Measurements from ENCODE around the gene COMMD3.
"Not testable (repeated sequence)": the region's sequence is repeated elsewhere in the genome, so short reads cannot be mapped to it uniquely, and the experiment has no call there.

The COMMD3 gene

DNA sequence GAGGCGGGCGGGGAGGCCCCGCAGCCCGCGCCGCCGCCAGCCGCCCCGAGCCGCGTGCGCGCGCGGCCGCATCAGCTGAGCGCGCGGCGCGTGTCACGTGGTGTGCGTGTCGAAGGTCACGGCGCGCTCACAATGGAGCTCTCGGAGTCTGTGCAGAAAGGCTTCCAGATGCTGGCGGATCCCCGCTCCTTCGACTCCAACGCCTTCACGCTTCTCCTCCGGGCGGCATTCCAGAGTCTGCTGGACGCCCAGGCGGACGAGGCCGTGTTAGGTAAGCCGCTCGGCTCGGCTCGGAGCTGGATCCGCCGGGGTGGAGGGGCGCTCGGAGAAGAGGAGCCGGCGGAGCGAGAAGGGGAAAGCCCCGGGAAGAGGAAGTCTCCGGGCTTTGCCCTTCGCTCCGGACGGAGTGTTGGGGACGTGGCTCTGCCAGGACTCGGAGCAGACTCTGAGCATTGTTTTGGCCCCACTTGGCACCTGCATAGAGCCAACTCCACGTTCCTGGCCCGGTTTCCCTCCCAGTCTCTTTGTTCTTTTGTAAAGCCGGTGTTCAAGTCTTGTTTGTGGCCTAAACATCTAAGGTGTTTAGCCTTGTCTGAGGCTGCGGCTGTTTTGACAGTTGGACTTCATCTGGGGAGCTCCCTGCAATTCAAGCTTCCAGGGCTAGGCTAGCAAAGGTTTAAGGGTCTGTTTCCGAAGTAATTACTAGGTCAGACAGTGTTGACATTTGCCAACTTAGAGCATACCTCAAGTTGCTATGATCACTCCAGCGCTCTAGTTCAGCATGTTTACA, at the start of gene COMMD3:
Gene COMMD3, plus strand, starts transcription at position 103 of the 790 bp plus-strand sequence. Its CDS starts 30 bp downstream, at position 133.
- peak; percentile 70 for DNase-seq (ENCODE audit: low spot score)

DNA sequence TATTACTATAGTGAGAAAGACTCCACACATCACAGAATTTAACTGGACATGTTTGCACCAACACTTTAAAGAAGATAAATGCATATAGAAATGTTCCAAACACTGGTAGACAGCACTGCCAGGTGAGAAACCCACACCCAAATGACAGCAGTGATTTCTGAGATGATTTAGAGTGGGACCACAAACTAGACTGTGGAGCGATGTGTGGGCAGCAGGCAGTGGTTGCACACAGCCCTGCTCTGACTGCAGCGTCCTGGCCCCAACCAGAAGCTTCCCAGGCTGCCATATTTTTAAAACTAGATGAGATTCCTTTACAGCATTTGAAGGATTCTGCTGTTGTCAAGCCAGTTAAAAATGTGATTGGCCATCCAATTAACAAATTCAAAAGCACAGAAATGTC, 47.7 kb upstream of the COMMD3 start:
- DNase-seq (ENCODE audit: low spot score), result no peak

DNA sequence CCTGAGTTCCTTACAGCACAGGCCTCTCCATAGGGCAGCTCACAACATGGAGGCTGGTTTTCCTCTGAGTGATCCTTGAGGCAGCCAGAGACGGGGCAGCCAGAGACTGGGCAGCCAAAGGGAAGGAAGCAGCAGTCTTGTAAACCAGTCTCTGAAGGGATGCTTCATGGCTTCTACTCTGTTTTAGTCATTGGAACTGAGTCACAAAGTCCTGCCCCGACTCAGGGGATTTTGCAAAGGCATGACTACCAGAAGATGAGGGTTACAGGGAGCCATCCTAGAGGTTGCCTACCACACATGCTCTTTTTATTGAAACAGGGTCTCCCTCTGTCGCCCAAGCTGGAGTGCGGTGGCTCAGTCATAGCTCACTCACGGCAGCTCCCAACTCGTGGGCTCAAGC, 44.4 kb upstream of the COMMD3 start:
- no peak for DNase-seq (ENCODE audit: low spot score)

DNA sequence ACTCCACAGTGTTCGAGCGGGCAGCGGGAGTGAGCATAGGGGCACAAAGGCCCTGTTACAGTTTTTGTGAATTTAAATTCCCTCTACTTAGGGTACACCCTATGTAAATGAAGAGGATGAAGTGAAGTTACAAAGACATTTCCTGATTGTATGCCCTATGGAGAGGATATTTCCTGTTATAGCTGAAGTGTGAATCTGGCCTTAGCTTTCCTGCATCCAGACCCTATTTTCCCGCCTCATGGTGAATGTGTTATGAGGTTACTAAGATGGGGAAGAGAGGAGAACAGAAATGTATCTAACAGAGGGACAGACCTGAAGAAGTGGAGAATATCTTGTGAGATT, 37.8 kb upstream of the COMMD3 start:
- DNase-seq (ENCODE audit: low spot score), result no peak

DNA sequence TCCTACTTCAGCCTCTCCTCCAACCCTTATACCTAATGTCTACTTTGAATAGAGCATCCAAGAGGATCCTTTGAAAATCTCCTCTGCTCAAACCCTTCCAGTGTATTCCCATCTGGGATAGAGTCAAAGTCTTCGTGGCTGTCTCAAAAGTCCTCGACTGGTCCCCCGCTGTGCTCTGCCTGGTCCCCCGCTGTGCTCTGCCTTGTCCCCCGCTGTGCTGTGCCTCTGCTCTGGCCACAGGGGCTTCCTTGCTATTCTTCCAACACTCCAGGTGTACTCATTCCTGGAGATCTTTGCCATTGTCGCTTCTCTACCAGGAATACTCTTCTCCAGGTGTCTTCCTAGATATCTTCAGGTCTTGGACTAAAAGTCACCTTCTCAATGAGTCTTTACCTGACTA, 36.1 kb upstream of the COMMD3 start:
- no peak for DNase-seq (ENCODE audit: low spot score)

DNA sequence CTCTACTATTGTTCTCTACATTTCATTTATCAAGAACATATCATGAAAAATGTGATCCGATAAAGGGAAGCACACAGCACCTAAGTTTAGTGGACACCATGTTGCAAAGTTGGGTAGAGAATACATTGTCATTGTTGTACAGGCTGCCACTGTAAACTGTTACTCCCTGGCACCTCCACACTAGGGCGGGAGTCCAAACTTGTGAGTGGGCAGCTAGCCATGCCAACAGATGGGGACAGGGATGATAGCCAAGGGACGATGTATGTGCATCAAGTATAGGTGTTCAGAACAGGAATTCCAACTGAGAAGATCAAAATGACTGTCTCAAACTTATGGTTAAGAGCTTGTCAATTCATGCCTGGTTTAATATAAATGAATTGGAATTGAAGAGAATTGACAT, 31.1 kb upstream of the COMMD3 start:
- no peak for DNase-seq (ENCODE audit: low spot score)

DNA sequence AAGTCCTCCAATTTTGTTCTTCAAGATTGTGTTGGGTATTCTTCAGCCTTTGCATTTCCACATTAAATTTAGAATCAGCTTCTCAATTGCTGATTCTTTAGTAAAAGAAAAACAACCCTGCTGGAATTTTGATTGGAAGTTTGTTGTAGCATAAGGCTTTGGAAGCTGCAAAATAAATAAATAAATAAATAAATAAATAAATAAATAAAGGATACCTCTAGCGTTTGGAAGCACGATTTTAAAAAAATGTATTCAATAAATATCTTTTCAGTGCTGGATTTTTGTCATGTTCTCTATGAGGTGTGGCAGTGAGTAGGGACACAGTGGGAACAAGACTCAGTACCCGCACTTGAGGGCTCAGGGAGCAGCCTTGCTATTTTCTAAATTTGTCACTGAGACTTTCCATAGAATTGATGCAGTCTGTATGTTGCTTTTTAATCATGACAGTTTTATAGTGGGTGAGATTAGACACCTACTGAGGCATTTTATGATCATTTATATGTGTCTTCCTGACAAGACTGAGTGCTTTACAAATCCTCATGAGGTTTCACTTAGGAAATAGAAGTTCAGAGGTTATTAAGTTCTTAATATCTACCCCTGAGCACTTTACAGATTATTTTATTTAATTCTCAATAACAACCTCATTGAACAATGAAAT, 22.3 kb upstream of the COMMD3 start:
- no peak for DNase-seq (ENCODE audit: low spot score)

DNA sequence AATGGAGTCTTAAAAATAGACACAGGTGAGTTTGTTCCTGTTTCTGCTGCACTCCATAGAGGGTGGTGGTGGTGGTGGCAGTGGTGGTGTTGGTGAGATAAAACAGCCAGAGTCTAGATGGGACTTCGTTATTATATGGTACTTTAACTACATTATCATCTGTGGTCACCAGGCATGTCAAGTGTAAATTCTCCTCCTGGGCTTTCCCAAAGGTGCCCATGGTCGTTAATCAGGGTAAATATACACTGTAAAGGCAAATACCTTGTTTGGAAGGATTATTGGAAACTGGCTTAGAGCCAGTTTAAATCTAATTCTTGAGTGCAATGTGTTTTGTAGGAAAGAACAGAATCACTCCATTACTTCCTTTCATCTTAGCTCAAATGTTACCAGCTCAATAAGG, 21.5 kb upstream of the COMMD3 start:
- DNase-seq (ENCODE audit: low spot score), result no peak

DNA sequence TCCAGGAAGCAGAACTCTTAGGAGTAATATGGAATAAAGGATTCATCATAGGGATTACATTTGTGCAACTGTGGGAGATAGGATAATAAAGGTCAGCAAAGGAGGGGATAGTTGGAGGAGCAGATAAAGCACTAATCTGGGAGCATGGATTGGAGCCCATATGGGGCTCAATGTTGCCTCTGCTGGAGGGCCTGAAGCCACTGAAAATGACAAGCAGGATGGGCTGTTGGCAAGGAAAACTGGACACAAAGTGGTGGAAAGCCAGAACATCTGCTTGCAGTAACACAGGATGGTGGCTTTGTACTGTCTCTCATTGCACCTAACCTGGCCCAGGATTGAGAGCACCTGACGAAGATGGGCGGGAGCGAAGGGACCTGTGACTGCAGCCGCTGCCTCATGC, 15.0 kb upstream of the COMMD3 start:
- DNase-seq (ENCODE audit: low spot score), result no peak

DNA sequence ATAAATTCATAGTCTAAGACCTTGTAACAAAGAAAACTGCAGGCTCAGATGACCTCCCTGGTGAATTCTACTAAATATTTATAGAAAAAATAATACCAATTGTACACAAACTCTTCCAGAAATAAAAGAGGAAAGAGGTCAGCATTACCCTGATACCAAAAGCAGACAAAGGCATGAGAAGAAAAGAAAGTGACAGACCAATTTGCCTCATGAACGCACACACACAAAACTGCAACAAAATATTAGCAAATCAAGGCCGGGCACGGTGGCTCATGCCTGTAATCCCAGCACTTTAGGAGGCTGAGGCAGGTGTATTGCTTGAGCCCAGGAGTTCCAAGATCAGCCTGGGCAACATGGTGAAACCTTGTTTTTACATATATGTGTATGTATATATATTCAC, 12.7 kb upstream of the COMMD3 start:
- DNase-seq (ENCODE audit: low spot score), result no peak

DNA sequence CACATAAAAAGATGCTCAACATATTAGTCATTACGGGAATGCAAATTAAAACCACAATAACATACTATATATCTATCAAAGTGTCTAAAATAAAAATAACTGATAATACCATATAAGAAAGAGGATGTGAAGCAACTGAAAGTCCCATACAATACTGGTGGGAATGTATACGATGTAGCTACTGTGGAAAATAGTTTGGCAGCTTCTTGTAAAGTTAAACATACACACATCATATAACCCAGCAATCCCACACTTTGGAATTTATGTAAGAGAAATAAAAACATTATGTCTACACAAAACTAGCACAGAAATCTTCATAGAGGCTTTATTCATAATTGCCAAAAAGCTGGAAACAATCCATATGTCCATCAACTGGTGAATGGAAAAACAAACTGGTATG, 10.5 kb upstream of the COMMD3 start:
- DNase-seq (ENCODE audit: low spot score), result no peak

DNA sequence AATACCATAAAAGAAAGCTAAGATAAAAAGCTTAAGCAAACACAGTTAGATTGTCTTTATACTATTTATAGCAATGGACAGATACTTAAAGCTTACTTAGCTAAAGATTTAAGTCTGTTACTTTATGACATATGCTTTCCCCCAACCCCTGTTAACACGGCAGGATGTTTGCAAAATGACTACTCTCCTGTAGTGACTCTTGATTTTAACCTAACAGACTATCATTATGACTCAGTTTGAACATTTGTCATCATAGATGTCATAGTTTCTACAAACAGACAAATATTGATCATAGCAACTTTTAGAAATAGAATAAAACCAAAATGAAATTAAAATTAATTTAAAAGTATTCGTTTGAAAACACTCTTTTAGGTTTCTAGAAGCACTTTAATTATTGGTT, 7.8 kb upstream of the COMMD3 start:
- no peak for DNase-seq (ENCODE audit: low spot score)

DNA sequence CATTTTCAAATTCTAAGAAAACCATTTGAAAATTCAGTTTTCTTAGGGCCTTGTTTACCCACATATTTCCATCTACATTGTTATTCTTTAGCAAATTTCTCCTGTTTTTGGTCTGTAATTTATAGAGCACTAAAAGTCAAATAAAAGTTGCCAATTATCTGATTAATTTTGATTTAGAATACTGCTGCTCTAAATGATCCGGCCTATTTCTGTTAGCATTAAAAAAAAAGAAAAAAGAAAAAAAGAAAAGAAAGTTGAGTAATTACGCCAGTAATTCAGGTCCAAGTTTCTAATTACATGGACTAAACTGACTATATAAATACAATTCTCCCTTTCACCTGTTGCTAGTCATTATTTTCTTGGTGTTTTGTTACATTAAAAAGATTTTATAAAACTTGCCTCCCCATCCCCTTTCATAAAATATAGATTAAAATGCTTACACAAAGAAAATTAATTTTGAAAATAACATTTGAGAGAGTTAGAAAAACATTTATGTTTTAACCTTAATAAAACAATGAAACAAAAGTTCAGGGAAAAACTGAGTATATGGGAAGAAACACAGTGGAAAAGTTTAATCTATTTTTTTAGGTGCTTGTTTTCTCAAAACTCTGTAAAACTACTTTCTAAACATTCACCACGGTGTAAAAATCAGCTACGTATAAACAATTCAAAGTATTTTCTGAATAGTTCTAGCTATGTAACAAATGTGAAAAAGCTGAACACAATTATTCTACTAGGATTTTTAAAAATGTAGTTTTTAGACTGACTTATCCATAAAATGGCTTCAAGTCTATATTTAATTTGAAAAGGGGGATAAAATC, 6.8 kb upstream of the COMMD3 start:
- DNase-seq (ENCODE audit: low spot score), result no peak

DNA sequence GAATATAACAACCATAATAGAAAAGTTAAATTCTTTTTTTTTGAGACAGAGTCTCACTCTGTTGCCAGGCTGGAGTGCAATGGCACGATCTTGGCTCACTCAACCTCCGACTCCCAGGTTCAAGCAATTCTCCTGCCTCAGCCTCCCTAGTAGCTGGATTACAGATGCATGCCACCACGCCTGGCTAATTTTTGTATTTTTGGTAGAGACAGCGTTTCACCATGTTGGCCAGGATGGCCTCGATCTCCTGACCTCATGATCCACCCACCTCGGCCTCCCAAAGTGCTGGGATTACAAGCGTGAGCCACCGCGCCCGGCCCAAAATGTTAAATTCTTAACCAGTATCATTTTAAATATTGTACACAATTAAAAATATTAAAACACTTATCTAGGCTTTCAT, 6.2 kb upstream of the COMMD3 start:
- not testable (repeated sequence) for DNase-seq (ENCODE audit: low spot score)

DNA sequence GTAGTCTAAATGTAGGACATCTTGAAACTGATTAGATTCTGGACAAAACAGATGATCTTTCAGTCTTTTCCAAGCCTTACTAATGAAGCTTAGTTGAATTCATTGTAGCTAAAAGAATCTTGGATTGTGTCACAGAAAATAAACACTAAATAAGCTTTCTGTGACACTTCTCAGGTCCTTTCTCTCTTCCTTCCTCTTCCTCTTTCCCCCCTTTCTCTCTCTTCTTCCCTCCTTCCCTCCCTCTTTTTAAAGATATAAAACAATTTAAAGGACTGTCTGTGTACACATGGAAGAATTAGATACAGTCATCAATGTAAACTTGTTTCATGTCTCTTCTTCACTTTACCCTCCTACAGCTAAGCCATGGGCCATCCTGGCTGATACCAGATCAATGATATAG, 5.3 kb upstream of the COMMD3 start:
- DNase-seq (ENCODE audit: low spot score), result no peak

DNA sequence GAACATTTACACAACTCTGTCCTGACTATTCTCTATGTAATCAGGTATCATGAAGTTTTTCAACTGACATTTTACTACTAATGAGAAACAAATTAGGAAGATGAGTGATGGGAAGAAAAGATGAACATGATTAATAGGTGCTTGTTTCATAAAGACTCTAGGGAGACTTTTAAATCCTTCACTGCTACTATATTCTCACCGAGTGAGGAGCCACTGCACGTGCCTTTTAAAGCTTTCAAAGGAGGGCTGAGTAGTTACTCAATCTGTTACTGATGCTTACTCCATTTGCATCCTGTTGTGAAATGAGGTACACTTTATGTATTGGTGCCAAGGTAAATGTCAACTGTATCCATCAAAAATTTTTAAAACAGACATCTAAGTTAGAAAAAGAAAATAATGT, 1.3 kb upstream of the COMMD3 start:
- no peak for DNase-seq (ENCODE audit: low spot score)

DNA sequence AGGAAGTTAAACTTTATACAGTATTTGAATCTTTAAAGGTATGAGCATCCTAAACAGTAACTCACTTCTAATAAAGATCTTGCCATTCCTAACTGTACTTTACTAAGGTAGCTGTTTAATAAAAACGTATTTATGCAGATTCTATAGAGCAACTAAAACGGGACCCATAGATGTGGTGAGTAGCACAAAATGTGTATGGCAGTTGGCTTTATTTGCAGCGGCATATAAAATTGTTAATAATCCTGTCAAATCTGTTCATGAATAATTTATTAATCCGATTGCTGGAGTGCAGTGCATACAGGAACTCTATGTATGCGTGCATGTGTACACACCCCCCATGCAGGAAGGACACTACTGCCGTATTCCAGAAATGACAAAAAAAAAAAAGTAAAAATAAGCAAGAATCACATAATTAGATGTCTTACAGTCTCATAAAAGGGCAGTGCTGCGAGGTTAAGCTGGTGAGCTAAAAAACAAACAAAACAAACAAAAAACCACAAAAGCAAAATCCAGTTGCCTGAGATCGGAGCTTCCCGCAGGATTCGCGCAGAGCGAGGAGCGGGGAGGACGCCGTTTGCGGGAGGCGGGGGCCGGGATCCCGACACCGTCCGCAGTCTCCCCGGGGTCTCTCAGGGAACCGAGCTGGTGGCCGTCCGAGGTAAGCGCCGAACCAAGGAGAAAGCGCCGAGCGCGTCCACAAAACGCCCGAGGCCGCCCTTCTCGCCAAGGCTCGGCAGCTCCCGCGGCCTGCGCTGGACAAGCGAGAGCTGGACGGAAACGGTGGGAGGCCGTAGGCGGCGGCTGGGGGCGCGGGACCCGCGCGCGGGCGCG, 518 bp upstream of the COMMD3 start:
- DNase-seq (ENCODE audit: low spot score), result no peak

DNA sequence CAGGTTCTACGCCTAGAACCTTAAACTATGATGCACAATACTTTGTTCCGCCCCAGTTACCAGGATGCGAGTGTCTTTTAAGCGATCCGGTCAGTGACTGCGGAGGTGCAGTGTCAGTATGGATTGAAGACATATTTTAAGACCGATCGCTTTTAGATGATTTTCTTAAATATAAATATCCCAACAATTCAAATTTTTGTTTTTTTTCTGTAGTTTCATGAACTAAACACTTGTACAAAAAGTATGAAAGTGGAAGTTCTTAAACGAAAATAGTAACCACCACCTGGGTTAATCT, 835 bp downstream of the COMMD3 start:
- no peak for DNase-seq (ENCODE audit: low spot score)

DNA sequence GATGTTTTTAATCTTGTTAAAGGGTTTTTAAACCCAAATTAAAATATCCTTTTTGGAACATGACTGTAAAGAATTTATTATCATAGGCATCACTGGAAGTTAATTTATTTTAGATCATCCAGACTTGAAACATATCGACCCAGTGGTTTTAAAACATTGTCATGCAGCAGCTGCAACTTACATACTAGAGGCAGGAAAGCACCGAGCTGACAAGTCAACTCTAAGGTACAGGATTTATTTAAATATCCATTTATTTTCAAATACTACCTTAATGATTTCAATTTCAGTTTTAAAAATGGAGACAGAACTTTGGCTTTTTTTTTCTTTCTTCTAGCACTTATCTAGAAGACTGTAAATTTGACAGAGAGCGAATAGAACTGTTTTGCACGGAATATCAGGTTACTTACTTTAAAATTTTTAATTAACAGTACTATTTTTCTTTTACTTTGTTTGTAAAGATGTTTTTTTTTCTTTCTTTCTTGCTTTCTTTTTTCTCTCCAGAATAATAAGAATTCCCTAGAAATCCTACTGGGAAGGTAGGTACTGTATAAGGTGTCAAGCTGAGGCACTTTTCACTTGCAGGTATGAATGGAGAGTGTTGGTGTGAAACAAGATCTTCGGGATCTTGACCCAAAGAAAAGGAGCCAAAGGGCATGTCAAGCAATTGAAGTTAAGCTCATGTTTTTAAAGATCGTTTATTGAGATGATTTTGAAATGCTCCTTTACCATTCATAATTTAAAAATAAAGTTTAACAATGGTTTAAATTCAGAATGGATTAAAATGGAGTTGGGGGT, 1.8 kb downstream of the COMMD3 start:
- DNase-seq (ENCODE audit: low spot score), result no peak

DNA sequence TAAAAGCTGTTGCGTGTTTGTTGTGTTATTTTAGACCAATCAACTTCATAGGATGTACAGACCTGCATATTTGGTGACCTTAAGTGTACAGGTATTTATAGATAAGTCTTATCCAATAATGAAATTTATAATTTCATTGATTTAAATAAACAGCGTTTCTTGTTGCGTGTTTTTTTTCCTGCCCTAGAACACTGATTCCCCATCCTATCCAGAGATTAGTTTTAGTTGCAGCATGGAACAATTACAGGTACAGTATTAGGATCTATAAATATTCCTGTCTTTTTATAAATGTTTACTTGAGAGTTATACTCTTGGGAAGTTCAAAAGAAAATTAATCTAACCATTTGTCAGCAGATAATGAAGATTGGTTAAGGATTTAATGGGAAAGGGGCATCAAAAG, 2.6 kb downstream of the COMMD3 start:
- DNase-seq (ENCODE audit: low spot score), result no peak

DNA sequence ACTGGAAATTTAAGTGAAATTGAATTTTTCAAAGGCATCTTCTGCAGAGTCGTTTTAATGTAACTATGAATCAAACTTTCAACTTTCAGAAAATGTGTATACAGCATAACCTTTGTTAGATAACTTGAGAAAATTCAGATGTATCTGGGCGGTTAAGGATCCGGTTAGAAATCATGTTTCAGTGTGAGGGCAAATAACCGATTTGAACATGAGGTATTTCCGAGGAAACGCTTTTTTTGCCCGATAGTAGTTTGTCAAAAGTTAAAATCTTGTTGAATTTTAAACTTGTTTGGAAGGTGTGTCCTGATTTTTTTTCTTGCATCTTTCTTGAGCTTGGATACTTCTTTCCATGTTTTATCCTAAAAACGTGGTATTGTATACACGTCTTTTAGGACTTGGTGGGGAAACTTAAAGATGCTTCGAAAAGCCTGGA, 3.4 kb downstream of the COMMD3 start:
- DNase-seq (ENCODE audit: low spot score), result no peak
